Stimulated activated CD8-positive, alpha-beta memory T cell treated with anti-CD3 and anti-CD28 coated beads, Interleukin-15, amount 100 ng/mL, for 4 hours (primary cell): Measurements from ENCODE around the gene GPR83.
"Not testable (repeated sequence)": the region's sequence is repeated elsewhere in the genome, so short reads cannot be mapped to it uniquely, and the experiment has no call there.

Source experiments
- DNase-seq, 2 donors: peaks; one replicate each; pipeline ENCODE4 v3.0.0-alpha.2; 2020; ENCODE audit warnings: low read depth in 2 of 2

The GPR83 gene

DNA sequence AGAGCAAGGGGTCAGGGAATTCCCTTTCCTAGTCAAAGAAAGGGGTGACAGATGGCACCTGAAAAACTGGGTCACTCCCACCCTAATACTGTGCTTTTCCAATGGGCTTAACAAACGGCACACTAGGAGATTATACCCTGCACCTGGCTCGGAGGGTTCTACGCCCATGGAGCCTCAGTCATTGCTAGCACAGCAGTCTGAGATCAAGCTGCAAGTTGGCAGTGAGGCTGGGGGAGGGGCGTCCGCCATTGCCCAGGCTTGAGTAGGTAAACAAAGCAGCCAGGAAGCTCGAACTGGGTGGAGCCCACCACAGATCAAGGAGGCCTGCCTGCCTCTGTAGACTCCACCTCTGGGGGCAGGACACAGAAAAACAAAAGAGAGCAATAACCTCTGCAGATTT, 30.6 kb downstream of the GPR83 start:
- DNase-seq: not testable (repeated sequence)

- not testable (repeated sequence) for DNase-seq
Observed at GRCh38 chr11:94350850-94351563, 50.2 kb downstream of the GPR83 start.

- not testable (repeated sequence) for DNase-seq
Observed at GRCh38 chr11:94346311-94346710, 54.9 kb downstream of the GPR83 start.

DNA sequence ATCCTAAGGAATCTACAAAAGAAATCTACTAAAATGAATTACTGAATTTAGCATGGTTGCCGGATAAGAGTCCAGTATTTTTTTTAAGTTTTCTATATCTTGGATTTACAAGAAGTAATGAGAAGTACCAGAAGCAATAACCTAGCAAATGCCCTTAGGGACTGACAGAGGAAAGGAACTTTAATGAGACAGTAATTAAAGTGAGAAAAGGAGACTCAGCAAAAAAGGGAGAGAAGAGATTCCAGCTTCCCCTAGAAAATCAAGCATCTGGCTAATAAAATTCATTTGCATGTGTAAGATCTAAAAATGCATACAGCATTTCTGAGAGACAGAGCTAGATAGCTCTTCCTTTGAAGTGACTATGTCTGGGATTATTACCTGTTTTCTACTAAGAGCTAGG, 57.7 kb downstream of the GPR83 start:
- no peak for DNase-seq

DNA sequence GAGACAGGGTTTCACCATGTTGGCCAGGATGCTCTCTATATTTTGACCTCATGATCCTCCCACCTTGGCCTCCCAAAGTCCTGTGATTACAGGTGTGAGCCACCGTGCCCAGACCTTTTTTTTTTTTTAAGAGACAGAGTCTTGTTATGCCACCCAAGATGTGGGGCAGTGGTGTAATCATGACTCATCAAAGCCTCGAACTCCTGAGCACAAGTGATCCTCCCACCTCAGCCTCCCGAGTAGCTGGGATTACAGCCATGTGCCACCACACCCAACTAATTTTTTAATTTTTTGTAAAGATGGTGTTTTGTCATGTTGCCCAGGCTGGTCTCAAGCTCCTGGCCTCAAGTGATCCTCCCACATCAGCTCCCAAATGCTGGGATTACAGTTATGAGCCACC, 59.0 kb downstream of the GPR83 start:
- DNase-seq: no peak

DNA sequence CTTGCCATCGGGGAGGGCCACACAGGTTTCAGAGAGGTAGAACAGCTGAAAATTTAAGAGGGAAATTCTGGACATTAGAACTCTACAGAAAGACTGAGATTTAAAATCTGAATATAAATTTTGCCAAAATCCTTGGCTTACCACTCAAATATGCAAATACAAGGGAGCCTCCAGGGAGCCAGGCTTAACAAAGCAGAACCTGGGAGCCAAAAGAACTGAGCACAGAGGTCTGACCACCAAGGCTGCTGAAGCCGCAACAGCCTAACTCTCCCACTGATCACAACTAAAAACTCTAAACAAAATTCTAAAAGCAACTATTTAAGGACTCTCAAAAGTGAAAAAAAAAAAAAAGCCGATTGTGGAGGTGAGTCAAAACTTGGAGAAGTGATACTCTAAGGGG, 62.6 kb downstream of the GPR83 start:
- no peak for DNase-seq

DNA sequence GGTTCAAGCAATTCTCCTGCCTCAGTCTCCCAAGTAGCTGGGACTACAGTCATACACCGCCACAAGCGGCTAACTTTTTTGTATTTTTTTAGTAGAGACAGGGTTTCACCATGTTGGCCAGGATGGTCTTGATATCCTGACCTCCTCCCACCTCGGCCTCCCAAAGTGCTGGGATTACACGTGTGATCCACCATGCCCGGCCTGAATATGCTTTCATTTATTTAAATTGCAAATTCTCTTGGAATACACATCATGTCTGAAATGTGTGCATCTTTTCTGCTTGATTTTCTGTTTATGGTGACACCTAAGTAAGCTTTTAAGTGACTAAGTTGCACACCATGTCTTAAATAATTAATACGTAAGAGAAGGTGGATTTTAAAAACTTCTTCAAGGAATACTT, 65.2 kb downstream of the GPR83 start:
- DNase-seq: no peak

- no peak for DNase-seq
Observed at GRCh38 chr11:94332814-94333213, 68.4 kb downstream of the GPR83 start.

DNA sequence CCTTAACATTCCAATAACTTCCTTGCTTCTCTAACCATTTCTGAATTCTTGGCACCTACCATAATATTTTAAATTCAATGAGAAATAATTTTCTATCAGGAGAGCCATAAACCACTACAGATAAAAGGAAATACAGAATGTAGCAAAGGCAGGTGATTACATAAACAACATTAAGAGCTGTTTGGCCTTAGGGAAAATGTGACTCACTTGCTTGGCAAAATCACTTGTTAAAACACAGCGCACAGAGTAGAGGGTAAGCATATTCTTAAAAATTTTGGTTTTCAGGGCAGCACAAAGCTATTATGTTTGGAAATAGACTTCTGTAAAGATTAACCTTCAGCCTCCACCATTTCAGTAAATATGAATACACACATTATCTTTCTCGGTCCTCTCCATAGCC, 70.4 kb downstream of the GPR83 start:
- DNase-seq: no peak

DNA sequence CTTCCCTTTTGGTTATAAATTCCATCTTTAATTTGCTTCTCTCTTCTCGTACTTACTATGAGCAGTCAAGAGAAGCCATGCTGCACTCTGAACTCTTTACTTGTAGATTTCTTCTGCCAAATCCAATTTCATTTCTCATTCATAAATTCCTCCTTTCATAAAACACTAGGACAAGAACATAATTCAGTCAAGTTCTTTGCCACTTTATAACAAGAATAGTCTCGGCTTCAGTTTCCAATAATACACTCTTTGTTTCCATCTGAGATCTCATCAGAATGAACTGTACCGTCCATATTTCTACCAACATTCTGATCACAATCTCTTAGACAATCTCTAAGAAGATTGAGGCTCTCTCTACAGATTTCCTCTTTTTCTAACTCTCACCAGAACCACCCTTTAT, 71.7 kb downstream of the GPR83 start:
- no peak for DNase-seq

DNA sequence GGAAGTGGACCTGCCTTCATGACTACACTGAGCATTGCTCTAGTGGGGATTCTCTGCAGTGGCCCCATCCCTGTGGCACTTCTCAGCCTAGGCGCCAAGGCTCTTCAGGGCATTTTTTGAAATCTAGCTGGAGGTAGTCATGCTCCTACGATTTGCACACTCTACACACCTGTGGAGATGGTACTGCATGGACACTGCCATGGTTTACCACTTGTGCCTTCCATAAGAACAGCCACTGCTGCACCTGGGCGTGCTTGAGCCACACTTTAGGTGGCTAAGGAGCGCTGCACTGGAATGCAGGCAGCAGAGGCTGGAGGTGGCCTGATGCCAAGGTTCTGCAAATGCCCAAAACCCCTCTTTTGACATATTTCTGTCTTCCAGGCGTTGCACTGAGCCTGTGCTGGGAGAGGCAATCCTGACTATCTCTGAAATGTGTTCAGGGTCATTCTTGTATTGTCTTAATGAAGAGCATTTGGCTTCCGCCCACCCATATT, 72.6 kb downstream of the GPR83 start:
- no peak for DNase-seq
